Endometrial microvascular endothelial cells (primary cell): ENCODE results near the gene UNC93A. TPM values are rescaled to one million over a fixed set of nuclear protein-coding genes. Genes with fewer than 3 reads are reported as not detected.
"Not testable (repeated sequence)": the region's sequence is repeated elsewhere in the genome, so short reads cannot be mapped to it uniquely, and the experiment has no call there.

Experiments
- in situ Hi-C: cut with HindIII; loops from 2 replicates; pipeline ENCODE4 v1.10.0; 2017; ENCODE audit warnings: low sequenced_read_pairs, low pct_unique_long_range_greater_than_20kb; ENCODE audit errors: inconsistent ontology term
- total RNA-seq: library from RNA; depleted of rRNA; stranded (reverse); fragments of >200 nt; gene quantifications from one replicate; pipeline ENCODE4 v1.2.3, GENCODE V29; 2015; ENCODE audit errors: inconsistent ontology term

UNC93A gene
- total RNA-seq, 1 donor from 2014 or later, result not detected

GRCh38 chr6:167356874-167357273 is 65.8 kb downstream of the UNC93A start:
- in situ Hi-C loops, result no loop called here

GRCh38 chr6:167358394-167358793 is 67.3 kb downstream of the UNC93A start:
- in situ Hi-C loops, result not testable (repeated sequence)

- in situ Hi-C loops, result not testable (repeated sequence)
These were observed 70.1 kb downstream of the UNC93A start for GRCh38 chr6:167361170-167361569.

Other genes with a start within 250 kb of the UNC93A start
- not detected for gene CCR6, start 168.2 kb upstream of the UNC93A start, total RNA-seq
- not detected for gene GPR31, start 133.3 kb upstream of the UNC93A start, total RNA-seq
- gene TTLL2, start 33.8 kb downstream of the UNC93A start, total RNA-seq, result not detected